PC-3 (cell line): ENCODE data around the gene RAF1. TPM values are rescaled to one million over a fixed set of nuclear protein-coding genes. Genes with fewer than 3 reads are reported as not detected.
"Not testable (repeated sequence)": the region's sequence is repeated elsewhere in the genome, so short reads cannot be mapped to it uniquely, and the experiment has no call there.

Experiments
- ATAC-seq: fragments of 200-7000 bp; cut with Tn5 transposase; 2 replicates; pipeline ENCODE4 v1.9.1; 2020; ENCODE audit warnings: mild to moderate bottlenecking, moderate library complexity
- BruUV-seq: library from RNA; stranded (reverse); fragments of 400-500 nt; replicated peaks from 2 replicates; lab custom pipeline; 2021; lab: Mats Ljungman, UMichigan
- CTCF ChIA-PET: fragments of 300-600 bp; sonication (Branson Sonifier 250); formaldehyde crosslinking; loops from one replicate; lab custom pipeline; 2022; ENCODE audit warnings: antibody characterized with exemption; lab: Charles Lee
- POLR2A ChIA-PET: fragments of 300-600 bp; sonication (Branson Sonifier 250); formaldehyde crosslinking; loops from one replicate; lab custom pipeline; 2022; ENCODE audit warnings: antibody characterized with exemption; ENCODE audit not compliant: unreplicated experiment; lab: Charles Lee
- DNase-seq: peaks from one replicate; pipeline ENCODE4 v3.0.0-alpha.2; 2015
- H2AFZ ChIP-seq: fragments of 300-600 bp; sonication (generic); 2 replicates; pipeline ENCODE4 v1.6.0; 2016; ENCODE audit warnings: antibody characterized with exemption, low read length
- H3F3A ChIP-seq: fragments of 300-600 bp; sonication (generic); one replicate; pipeline ENCODE4 v1.6.0; 2017; ENCODE audit warnings: antibody characterized with exemption, low read length, control low read depth, mild to moderate bottlenecking; ENCODE audit not compliant: unreplicated experiment
- H3K27ac ChIP-seq: fragments of 300-600 bp; sonication (generic); 2 replicates; pipeline ENCODE4 v1.5.1; 2016; ENCODE audit warnings: mild to moderate bottlenecking, low read length
- H3K27me3 ChIP-seq: fragments of 300-600 bp; sonication (generic); 2 replicates; pipeline ENCODE4 v1.6.1; 2016; ENCODE audit warnings: low read length, mixed read lengths
- H3K36me3 ChIP-seq: fragments of 300-600 bp; sonication (generic); 2 replicates; pipeline ENCODE4 v1.6.1; 2016; ENCODE audit warnings: low read depth, mixed run types, low read length, mixed read lengths
- H3K4me1 ChIP-seq: fragments of 300-600 bp; sonication (generic); 2 replicates; pipeline ENCODE4 v1.5.1; 2016; ENCODE audit warnings: low read length; ENCODE audit not compliant: insufficient read depth
- H3K4me2 ChIP-seq: fragments of 300-600 bp; sonication (generic); 2 replicates; pipeline ENCODE4 v1.6.0; 2016; ENCODE audit warnings: low read length
- H3K4me3 ChIP-seq: fragments of 300-600 bp; sonication (generic); 2 replicates; pipeline ENCODE4 v1.5.1; 2016; ENCODE audit warnings: mild to moderate bottlenecking, low read length, mixed read lengths
- H3K79me2 ChIP-seq: fragments of 300-600 bp; sonication (generic); 2 replicates; pipeline ENCODE4 v1.6.1; 2017; ENCODE audit warnings: low read length, mixed read lengths
- H3K9ac ChIP-seq: fragments of 300-600 bp; sonication (generic); 2 replicates; pipeline ENCODE4 v1.6.0; 2016; ENCODE audit warnings: mild to moderate bottlenecking, low read length
- H3K9me2 ChIP-seq: fragments of 300-600 bp; sonication (generic); replicated peaks from 2 replicates; pipeline ENCODE4 v1.6.1; 2016; ENCODE audit warnings: mixed run types, low read length, mixed read lengths
- H3K9me3 ChIP-seq: fragments of 300-600 bp; sonication (generic); 2 replicates; pipeline ENCODE4 v1.6.1; 2016; ENCODE audit warnings: low read length, mixed read lengths
- H4K20me1 ChIP-seq: fragments of 300-600 bp; sonication (generic); 2 replicates; pipeline ENCODE4 v1.6.1; 2016; ENCODE audit warnings: low read length, mixed read lengths
- EZH2 ChIP-seq: fragments of 300-600 bp; sonication (generic); IDR thresholded peaks from one replicate; pipeline ENCODE4 v1.6.1; 2017; ENCODE audit warnings: antibody characterized with exemption, mild to moderate bottlenecking, low read length; ENCODE audit not compliant: unreplicated experiment
- EZH2phosphoT487 ChIP-seq: fragments of 300-600 bp; sonication (generic); IDR thresholded peaks from 2 replicates; pipeline ENCODE4 v1.6.1; 2018; ENCODE audit warnings: mild to moderate bottlenecking, antibody characterized with exemption, low read length, borderline replicate concordance
- intact Hi-C: fragments of 100-400 bp; cut with micrococcal nuclease; formaldehyde crosslinking; loops from 2 replicates; pipeline ENCODE4 v1.9.0; 2023
- total RNA-seq: library from RNA; depleted of rRNA; stranded (reverse); fragments of >200 nt; gene quantifications from 2 replicates; pipeline ENCODE4 v1.2.3, GENCODE V29; 2014
- TF ChIP-seq, protein P1 (sequence below): fragments of 300-600 bp; sonication (generic); conservative IDR thresholded peaks from 2 replicates; pipeline ENCODE4 v1.5.1; 2017; ENCODE audit warnings: antibody characterized with exemption, low read depth, mild to moderate bottlenecking, low read length

The RAF1 gene
- total RNA-seq, 1 experiment from 2014 or later = 130 TPM

DNA sequence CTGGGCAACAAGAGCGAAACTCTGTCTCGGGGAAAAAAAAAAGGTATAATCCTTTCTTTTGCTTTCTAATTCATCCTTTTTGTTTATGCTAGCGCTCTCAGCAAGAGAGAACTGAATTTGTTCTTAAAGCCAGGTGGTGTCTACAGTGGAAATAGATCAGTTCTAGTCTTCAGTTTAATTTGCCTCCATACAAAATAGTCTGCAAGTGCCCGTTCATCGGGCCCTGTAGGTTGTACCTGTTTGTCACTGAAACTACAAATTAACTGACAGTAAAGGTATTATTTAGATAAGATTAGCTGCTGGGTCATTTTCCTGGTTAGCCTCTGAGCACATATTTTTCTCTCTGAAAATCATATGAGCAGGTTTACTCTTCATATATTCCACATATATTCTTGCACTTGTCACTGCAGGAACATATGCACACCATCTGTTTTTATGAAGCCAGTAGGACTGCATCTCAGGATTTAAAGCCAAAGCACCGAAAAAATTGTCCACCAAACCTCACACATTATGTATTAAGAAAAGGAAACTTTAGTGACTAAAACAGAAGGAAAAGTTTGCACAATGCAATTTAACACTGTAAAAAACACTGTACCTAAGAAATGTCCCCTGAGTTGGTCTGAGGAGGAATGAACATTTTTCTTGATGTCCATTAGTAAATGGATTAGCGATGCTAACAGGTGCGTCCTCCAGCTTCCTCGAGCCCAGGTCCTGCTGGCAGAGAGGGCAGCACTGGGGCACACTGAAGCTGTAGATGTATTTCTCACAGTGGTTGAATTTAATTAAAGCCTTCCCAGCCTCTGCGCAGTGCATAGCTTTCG, 119.1 kb downstream of the RAF1 start:
- Histone ChIP-seq H3K79me2 (no peaks in the 10 kb centered on the region), H3K9ac (peak overlapping the region; percentile 42), H4K20me1 (no peaks in the 10 kb centered on the region), H3K36me3 (peaks cover 12% of the 10 kb centered on the region), H3K9me2 (no peaks in the 10 kb centered on the region), H3K27me3 (no peaks in the 10 kb centered on the region), H3K9me3 (no peaks in the 10 kb centered on the region), H3F3A (peaks cover 9% of the 10 kb centered on the region), H3K4me2 (peak overlapping the region; percentile 94), H3K4me3 (peak overlapping the region; percentile 74), H3K27ac (peak overlapping the region; percentile 46), H2AFZ (peak overlapping the region; percentile 76), H3K4me1 (peaks cover 21% of the 10 kb centered on the region)
- ChIA-PET CTCF (interaction anchor here (1.0 to 1.5 kb wide), 3 partner anchors 18 to 61 kb away, joined by 3 to 7 read pairs (median 5); partner anchors contain the start of gene TSEN2), POLR2A (interaction anchor here (0.5 to 1.0 kb wide), 5 partner anchors 9 to 381 kb away, joined by 3 to 5 read pairs (median 3); no protein-coding TSS in a partner anchor)
- BruUV-seq = TSS peak; percentile 85
- DNase-seq (peak; percentile 31), ATAC-seq (peak; percentile 17)
- intact Hi-C loops = loop anchor here (5.0 kb wide), 1 partner anchor 408 kb away; no protein-coding TSS in a partner anchor
- TF ChIP-seq EZH2phosphoT487 (no peak), EZH2 (no peak)
- TF ChIP-seq, protein P1, sequence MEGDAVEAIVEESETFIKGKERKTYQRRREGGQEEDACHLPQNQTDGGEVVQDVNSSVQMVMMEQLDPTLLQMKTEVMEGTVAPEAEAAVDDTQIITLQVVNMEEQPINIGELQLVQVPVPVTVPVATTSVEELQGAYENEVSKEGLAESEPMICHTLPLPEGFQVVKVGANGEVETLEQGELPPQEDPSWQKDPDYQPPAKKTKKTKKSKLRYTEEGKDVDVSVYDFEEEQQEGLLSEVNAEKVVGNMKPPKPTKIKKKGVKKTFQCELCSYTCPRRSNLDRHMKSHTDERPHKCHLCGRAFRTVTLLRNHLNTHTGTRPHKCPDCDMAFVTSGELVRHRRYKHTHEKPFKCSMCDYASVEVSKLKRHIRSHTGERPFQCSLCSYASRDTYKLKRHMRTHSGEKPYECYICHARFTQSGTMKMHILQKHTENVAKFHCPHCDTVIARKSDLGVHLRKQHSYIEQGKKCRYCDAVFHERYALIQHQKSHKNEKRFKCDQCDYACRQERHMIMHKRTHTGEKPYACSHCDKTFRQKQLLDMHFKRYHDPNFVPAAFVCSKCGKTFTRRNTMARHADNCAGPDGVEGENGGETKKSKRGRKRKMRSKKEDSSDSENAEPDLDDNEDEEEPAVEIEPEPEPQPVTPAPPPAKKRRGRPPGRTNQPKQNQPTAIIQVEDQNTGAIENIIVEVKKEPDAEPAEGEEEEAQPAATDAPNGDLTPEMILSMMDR = 0 out of 2 replicates have a peak, but pooled peaks have one; percentile 15

DNA sequence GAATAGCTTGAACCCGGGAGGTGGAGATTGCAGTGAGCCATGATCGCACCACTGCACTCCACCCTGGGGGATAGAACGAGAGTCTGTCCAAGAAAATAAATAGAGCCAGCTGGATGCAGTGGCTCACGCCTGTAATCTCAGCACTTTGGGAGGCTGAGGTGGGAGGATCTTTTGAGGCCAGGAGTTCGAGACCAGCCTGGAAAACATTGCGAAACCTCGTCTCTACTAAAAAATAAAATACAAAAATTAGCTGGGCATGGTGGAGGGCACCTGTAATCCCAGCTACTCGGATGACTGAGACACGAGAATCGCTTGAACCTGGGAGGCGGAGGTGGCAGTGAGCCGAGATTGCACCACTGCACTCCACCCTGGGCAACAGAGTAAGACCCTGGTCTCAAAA, 120.4 kb downstream of the RAF1 start:
- BruUV-seq, H2AFZ ChIP-seq, DNase-seq, H3F3A ChIP-seq, H3K9me3 ChIP-seq, H3K27ac ChIP-seq, H3K79me2 ChIP-seq, H3K27me3 ChIP-seq, H4K20me1 ChIP-seq, ATAC-seq, H3K9ac ChIP-seq, H3K9me2 ChIP-seq: not testable (repeated sequence)
- intact Hi-C loops = loop anchor here (5.0 kb wide), 1 partner anchor 406 kb away; no protein-coding TSS in a partner anchor
- Histone ChIP-seq H3K4me2 (peak overlapping the region; percentile 94; the same call in 1 of the 2 replicates), H3K4me1 (peaks cover 21% of the 10 kb centered on the region), H3K36me3 (peaks cover 16% of the 10 kb centered on the region), H3K4me3 (peak overlapping the region; percentile 74; the same call in 1 of the 2 replicates)
- POLR2A ChIA-PET = interaction anchor here (0.6 kb wide), 1 partner anchor 9 kb away, joined by 4 read pairs; no protein-coding TSS in a partner anchor
- CTCF ChIA-PET = interaction anchor here (1.1 kb wide), 1 partner anchor 35 kb away, joined by 7 read pairs; no protein-coding TSS in a partner anchor

DNA sequence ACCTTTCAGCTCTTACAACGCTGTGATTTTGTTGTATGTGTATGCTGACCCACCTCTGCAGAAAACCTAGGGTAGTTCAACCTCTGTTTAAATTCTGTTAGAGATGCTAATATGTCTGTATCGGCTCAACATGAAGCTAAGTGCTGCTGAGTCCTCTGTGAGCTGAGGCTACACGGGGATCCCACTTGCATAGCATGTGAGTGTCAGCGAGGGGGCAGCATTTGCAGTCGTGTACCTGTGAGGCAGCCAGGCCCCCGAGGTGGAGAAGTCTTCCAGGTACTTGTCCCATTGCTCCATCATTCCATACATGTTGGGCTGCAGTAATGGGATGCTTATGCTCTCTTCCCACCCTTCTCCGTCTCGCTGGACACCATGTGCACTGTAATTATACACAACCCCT, 122.3 kb downstream of the RAF1 start:
- Histone ChIP-seq H2AFZ (no peak overlapping the region), H3K4me2 (no peak overlapping the region), H3K9me2 (no peaks in the 10 kb centered on the region), H3K27ac (no peak overlapping the region), H3K4me1 (peaks cover 21% of the 10 kb centered on the region), H3K9me3 (no peaks in the 10 kb centered on the region), H3K79me2 (no peaks in the 10 kb centered on the region), H3K4me3 (no peak overlapping the region), H3K27me3 (no peaks in the 10 kb centered on the region), H3K36me3 (peaks cover 16% of the 10 kb centered on the region), H3K9ac (no peak overlapping the region), H4K20me1 (no peaks in the 10 kb centered on the region), H3F3A (peaks cover 9% of the 10 kb centered on the region)
- CTCF ChIA-PET = no interaction called here
- ATAC-seq (no peak), DNase-seq (no peak)
- intact Hi-C loops = loop anchor here (5.0 kb wide), 1 partner anchor 404 kb away; no protein-coding TSS in a partner anchor
- POLR2A ChIA-PET = no interaction called here
- TF ChIP-seq, protein P1 = no peak
- TF ChIP-seq EZH2phosphoT487 = no peak
- TF ChIP-seq EZH2 = no peak
- BruUV-seq = no TSS peak
